Nephron progenitor cell (in vitro differentiated cells): ENCODE measurements around the gene CAMTA1.
"Not testable (repeated sequence)": the region's sequence is repeated elsewhere in the genome, so short reads cannot be mapped to it uniquely, and the experiment has no call there.

Experiments
- DNase-seq: peaks from one replicate; pipeline ENCODE4 v3.0.0; 2021
- H3K27ac Mint-ChIP-seq: 2 replicates; pipeline ENCODE4 v1.8.0; 2021; ENCODE audit warnings: mild to moderate bottlenecking, moderate library complexity, mixed read lengths
- H3K27me3 Mint-ChIP-seq: 2 replicates; pipeline ENCODE4 v1.8.0; 2021; ENCODE audit warnings: mild to moderate bottlenecking, low read depth, mixed read lengths; ENCODE audit not compliant: poor library complexity
- H3K36me3 Mint-ChIP-seq: 2 replicates; pipeline ENCODE4 v1.8.0; 2021; ENCODE audit warnings: low read depth, mixed read lengths
- H3K4me1 Mint-ChIP-seq: 2 replicates; pipeline ENCODE4 v1.8.0; 2021; ENCODE audit warnings: mixed read lengths
- H3K4me3 Mint-ChIP-seq: 2 replicates; pipeline ENCODE4 v1.8.0; 2021; ENCODE audit warnings: mild to moderate bottlenecking, moderate library complexity, mixed read lengths
- H3K9me3 Mint-ChIP-seq: 2 replicates; pipeline ENCODE4 v1.8.0; 2021; ENCODE audit warnings: mild to moderate bottlenecking, moderate library complexity, mixed read lengths
- CTCF ChIP-seq: fragments of 200-600 bp; sonication (generic); IDR thresholded peaks from 2 replicates; pipeline ENCODE4 v1.5.0; 2021; ENCODE audit warnings: antibody characterized with exemption

CAMTA1 gene

GRCh38 chr1:7783826-7784491 lies 998.7 kb downstream of the CAMTA1 start, which contains the start of gene PER3:
TSS of gene PER3 (plus strand) at chr1:7784291. CDS start at chr1:7784878, 587 bp downstream.
- H3K36me3 Mint-ChIP-seq: peaks cover 58% of the 10 kb centered on the region
- no peaks in the 10 kb centered on the region for H3K4me1 Mint-ChIP-seq
- no peak within 1 kb of the TSS for H3K27ac Mint-ChIP-seq
- TF ChIP-seq CTCF: no peak
- peak within 1 kb of the TSS; percentile 78 for H3K4me3 Mint-ChIP-seq
- DNase-seq: peak; percentile 96
- peaks cover 3% of the 10 kb centered on the region for H3K27me3 Mint-ChIP-seq
- peaks cover 24% of the 10 kb centered on the region for H3K9me3 Mint-ChIP-seq

GRCh38 chr1:7784492-7785071 lies 999.3 kb downstream of the CAMTA1 start:
- H3K27me3 Mint-ChIP-seq: peaks cover 3% of the 10 kb centered on the region
- no peaks in the 10 kb centered on the region for H3K4me1 Mint-ChIP-seq
- no peak for TF ChIP-seq CTCF
- DNase-seq: no peak
- no peak overlapping the region for H3K4me3 Mint-ChIP-seq
- H3K27ac Mint-ChIP-seq: no peak overlapping the region
- H3K36me3 Mint-ChIP-seq: peaks cover 64% of the 10 kb centered on the region
- peaks cover 30% of the 10 kb centered on the region for H3K9me3 Mint-ChIP-seq

GRCh38 chr1:7785108-7785507 lies 999.9 kb downstream of the CAMTA1 start:
- Mint-ChIP-seq H3K27ac (no peak overlapping the region), H3K9me3 (peaks cover 35% of the 10 kb centered on the region), H3K4me3 (no peak overlapping the region), H3K27me3 (peaks cover 3% of the 10 kb centered on the region), H3K36me3 (peaks cover 69% of the 10 kb centered on the region), H3K4me1 (no peaks in the 10 kb centered on the region)
- no peak for TF ChIP-seq CTCF
- no peak for DNase-seq

- Mint-ChIP-seq H3K27ac (no peak overlapping the region), H3K27me3 (peaks cover 3% of the 10 kb centered on the region), H3K4me3 (no peak overlapping the region), H3K36me3 (peaks cover 80% of the 10 kb centered on the region), H3K4me1 (no peaks in the 10 kb centered on the region), H3K9me3 (peaks cover 52% of the 10 kb centered on the region)
- TF ChIP-seq CTCF: no peak
- DNase-seq: no peak
These were observed 1001.5 kb downstream of the CAMTA1 start for GRCh38 chr1:7786795-7787194.

GRCh38 chr1:7789828-7790227 lies 1004.6 kb downstream of the CAMTA1 start:
- Mint-ChIP-seq H3K36me3 (peaks cover 89% of the 10 kb centered on the region), H3K27me3 (peaks cover 3% of the 10 kb centered on the region), H3K4me1 (no peaks in the 10 kb centered on the region), H3K9me3 (peaks cover 64% of the 10 kb centered on the region), H3K27ac (no peak overlapping the region), H3K4me3 (no peak overlapping the region)
- TF ChIP-seq CTCF: no peak
- DNase-seq: no peak

GRCh38 chr1:7791027-7791426 lies 1005.8 kb downstream of the CAMTA1 start:
- H3K36me3 Mint-ChIP-seq: peaks cover 82% of the 10 kb centered on the region
- H3K4me1 Mint-ChIP-seq, H3K4me3 Mint-ChIP-seq, DNase-seq, H3K27ac Mint-ChIP-seq, H3K27me3 Mint-ChIP-seq: not testable (repeated sequence)
- H3K9me3 Mint-ChIP-seq: peaks cover 54% of the 10 kb centered on the region
